Posterior cingulate gyrus (tissue), 11 donors: Measurements from ENCODE around the gene FRMD1.
A peak's percentile ranks its signal among the peaks of the same experiment; 100 is the strongest.

Experiments
- DNase-seq, 10 donors: peaks; one replicate each; pipeline versions ENCODE4 v3.0.0 to v3.0.0-alpha.2; 2020 to 2021; ENCODE audit warnings: mixed read lengths in 3 of 10
- intact Hi-C: fragments of 100-400 bp; cut with DNase I; formaldehyde crosslinking; loops from one replicate; pipeline ENCODE4 v1.15.1; 2023

The FRMD1 gene

DNA sequence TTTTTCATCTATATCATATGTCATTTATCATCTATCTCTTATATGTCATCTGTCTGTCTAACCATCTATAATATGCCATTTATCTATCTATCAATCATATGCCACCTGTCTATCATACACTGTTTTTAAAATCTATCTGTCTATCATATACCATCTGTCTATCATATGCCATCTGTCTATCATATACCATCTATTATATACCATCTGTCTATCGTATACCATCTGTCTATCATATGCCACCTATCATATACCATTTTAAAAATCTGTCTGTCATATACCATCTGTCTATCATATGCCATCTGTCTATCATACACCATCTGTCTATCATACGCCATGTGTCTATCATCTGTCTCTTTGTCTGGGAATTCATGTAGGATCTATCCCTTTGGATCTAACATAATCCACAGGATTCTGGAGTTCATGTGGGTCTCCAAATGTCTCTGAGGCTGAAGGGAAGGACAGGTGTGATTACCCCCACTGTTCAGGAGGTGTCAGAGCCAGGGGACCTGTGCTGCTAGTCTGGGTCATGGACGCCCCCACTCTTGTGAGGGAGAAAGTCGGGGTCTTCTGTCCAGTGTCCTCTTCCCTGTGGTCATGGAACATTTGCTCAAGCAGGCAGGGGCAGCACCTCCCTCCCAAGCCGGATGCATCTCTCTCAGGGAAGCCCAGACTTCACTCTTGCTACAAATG lies 36.9 kb upstream of the FRMD1 start:
- DNase-seq = peak in 1 of 10 donors; percentile 5
- intact Hi-C loops = no loop called here

DNA sequence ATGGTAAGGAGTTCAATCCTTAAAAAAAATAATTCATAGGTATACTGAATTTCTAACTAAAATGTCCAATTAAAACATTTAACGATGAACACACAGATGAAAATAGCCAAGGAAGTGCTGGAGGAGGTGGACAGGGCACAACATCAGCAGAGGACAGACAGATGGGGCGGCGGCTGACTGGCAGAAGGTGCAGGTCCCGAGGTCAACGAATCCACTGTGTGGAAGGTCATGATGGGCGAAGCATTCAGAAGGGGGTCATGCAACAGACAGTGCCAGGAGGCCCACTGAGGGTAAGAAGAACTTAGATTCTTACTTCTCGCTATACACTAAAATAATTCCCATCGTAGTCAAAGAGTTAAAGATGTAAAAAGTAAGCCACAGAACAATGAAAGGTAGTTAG lies 34.2 kb upstream of the FRMD1 start:
- peak in 4 of 10 donors; percentile 9 to 48 (median 20) for DNase-seq
- intact Hi-C loops = no loop called here

DNA sequence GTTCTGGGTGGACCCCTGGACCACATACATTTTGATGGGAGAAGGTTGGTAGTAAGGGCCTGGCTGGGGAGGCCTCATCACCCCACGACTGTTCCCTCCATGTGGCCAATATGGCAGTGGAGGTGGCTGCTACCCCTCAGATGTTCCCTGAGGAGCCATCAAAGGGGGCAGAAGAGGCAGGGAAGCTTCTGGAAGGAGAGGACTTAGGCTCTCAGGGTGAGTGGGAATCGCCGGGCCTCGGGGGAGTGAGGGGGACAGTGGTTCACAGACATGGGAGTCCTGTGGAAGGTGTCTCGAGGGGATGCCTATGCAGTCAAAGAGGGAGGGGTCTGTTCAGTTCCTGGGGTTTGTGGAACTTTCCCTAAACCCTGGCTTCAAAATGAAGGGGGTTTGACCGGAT lies 32.9 kb upstream of the FRMD1 start:
- intact Hi-C loops = no loop called here

DNA sequence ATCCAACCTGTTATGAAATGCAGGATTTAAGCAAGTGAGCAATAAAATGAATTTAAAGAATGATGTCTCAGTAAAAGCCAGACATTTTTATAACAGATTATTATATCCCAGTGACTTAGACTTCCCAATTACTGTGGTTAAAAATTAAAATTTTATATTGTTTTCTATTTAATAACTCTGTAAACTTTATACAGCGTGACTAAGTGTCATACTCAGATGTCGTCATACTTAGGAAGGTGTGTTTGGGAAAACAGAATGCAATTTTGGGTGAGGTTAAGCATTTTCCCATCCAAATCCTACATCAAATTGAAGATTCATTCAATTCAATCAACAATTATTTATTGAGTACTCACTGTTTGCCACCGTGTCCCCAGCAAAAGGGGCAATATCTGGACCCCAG lies 31.4 kb upstream of the FRMD1 start:
- no peak for DNase-seq
- intact Hi-C loops = no loop called here

More for the DNA sequence above, 32.9 kb upstream of the FRMD1 start:
- DNase-seq = peak in 3 of 10 donors; percentile 12 to 24 (median 17)

DNA sequence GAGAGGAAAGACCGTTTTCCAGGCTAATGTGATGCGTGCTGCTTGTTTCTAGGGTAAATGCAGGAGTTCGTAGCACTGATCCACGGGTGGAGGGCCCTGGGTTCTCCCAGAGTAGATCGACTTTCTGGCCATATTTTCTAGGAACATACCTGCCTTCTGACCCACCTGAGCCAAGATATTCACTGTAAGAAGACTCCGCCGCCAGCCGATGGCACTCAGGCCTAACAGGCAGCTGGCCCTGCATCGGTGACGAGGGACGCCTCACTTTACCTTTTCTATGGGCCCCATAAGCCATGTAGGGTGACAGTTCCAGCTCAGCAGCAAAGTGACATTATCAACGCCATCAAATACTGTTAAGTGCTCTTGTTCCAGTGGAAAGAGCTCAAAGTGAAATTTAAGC lies 30.2 kb upstream of the FRMD1 start:
- DNase-seq = peak in 3 of 10 donors; percentile 8 to 47 (median 9)
- intact Hi-C loops = no loop called here

DNA sequence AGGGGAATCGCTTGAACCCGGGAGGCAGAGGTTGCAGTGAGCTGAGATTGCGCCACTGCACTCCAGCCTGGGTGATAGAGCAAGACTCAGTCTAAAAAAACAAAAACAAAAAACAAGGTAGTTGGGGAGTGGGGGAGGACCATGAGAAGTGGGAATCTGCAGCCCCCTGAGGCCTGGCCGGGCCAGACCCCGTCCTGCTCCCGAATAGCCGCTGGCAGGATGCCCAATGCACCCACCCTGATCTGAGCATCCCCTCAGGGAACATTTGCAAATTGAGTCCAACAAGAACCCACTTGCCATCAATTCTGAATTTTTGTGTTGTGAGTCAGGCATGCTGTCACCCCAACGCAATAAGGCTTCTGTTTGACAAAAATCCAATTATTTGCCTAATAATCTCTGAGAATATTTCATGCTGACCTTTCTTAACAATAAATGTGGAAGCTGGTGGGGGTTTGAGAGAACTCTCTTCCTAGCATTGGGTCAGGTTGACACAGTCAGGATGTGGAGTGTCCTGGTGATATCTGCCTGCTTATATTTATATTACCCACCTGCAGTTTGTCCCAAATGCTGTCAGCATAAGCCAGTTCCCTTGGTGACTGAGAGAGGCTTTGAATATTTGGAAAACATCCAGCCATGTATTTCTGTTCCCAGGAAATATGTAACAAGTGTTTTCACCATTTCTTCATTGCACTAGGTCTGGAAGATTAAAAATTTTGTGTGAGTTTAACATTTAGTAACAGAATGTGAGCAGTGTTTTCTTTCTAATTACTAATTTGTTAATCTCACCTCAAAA lies 28.4 kb upstream of the FRMD1 start:
- intact Hi-C loops = no loop called here
- DNase-seq = peak in 4 of 10 donors; percentile 12 to 68 (median 47)

DNA sequence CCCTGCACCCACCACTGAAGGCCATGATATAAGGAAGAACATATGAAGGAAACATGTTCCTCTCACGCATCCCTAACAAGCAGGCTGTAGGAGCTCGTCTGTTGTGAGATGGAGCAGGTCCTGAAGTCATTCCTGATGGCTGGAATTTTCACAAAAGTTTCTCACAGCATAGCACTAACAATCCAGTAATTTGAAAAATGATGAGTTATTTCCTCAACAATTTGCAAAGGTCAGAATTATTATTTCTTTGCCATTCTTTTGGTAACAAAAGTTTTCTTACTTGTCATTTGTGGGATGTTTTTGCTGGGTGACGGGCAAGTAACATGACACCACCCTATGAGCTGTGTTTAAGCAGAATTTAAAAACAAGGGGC lies 27.6 kb upstream of the FRMD1 start:
- peak in 1 of 10 donors; percentile 6 for DNase-seq
- intact Hi-C loops = no loop called here

DNA sequence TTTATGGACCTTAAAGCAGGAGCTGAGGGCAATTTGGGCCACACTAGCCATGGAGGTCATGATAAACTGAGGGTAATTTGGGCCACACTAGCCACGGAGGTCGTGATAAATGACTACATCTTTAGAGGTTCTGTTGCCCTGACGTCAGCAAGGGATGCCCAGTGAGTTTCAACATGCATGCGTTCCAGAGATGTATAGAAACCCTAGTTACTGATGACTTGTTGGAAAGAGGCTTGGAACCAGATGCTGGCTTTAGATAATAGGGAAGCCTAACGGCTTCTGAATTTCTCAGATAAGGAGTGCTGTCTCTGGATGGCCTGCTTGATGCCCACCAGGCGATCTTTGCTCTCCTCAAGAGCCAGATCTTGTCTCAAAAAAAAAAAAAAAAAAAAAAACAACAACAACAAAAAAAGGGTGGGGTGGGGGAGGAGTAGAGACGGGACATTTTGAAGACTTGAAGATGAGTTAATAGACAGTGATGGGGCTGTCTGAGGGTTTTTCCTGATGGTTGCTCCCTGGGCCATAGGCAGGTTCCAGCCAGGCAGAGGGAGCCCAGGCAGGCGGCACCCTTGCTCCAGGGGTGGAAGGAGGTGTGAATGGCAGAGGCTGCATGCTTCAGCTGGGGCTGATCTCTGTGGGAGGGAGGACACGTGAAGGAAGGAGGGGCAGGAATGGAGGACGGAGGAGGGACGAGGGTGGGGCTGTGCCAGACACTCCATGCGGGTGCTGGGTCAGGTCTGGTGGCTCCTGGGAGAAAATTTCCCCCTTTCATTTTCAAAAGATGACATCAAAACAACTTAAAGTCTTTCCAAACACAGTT lies 27.0 kb upstream of the FRMD1 start:
- peak in 4 of 10 donors; percentile 7 to 56 (median 42) for DNase-seq
- intact Hi-C loops = no loop called here

DNA sequence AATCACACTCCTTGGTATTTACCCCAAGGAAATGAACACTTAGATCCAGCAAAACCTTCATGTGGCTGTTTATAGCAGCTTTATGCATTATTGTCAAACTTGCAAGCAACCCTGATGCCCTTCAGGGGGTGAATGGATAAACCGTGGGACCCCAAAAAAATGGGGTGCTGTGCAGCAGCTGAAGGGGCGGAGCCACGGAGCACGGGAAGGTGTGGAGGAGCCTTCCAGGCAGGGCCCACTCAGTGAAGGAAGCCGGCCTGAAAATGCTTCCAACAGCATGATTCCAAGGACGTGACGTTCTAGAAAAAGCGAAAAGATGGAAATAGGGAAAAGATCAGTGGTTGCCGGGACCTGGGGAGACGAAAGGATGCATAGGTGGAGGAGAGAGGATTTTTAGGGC lies 25.6 kb upstream of the FRMD1 start:
- intact Hi-C loops = no loop called here

DNA sequence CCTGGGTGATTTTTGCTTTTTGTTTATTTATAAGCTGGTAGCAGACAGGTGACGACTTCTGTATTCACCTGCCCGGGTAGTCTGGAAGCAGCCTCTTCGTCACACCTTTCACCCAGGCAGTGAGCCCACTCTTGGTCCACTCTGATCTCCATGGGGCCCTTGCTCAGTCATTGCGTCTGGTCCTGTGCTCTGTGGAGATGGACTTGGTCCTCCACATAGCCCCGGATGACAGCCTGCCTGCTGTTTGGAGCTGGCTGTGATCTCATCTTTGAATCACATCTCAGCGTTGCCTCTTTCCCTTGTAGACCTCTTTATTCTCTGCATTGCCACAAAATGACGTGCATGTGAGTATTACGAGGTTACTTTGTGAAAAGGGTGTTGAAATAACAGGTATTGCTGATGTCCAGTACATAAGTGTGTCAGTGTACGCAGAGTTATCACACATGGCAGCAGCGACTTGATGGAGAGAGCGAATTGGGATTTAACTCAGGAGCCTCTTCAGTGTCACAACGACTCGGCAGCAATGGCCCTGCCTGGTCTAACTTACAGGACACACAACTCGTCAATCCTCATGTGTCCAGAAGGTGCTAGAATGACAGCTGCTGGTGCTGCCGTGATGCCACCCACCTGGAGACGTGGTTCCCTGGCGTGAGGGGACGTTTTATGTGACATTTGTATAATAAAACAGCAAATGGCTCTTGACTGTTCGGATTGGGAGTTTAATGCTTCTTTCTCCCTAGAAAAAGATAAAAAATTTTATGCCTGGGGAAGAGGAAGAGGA lies 24.2 kb upstream of the FRMD1 start:
- intact Hi-C loops = no loop called here
- DNase-seq = peak in 4 of 10 donors; percentile 12 to 60 (median 32)

More for the DNA sequence above, 25.6 kb upstream of the FRMD1 start:
- peak in 4 of 10 donors; percentile 11 to 54 (median 28) for DNase-seq

DNA sequence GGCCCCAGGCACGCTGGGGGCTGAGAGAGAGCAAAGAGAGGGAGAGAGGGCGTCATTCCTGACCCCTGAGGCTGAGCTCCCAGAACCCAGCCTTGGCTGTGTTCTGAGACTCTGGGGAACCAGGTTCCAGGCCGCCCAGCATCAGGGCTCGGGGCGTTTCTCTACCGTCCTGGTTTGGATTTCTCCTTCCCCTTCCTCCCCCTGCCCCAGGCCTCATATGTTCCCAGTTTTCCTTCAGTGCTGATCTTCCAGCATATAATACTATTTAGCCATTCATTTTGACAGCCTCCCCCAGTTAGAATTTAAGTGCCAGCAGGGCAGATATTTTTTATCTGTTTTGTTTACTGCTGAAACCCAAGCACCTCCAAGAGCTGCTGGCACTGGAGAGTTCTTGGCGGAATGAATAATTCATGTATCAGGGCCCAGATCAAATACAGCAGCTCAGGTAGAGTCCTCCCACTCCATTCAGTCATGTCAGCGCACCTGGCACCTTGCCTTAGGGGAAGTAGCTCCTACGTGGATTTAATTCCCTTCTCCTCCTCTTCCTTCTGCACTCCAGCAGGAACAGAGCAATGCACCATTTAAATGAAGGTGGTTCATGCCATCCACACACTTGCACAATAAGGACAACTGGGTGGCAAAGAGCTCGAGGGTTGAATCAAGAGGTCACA lies 23.4 kb upstream of the FRMD1 start:
- intact Hi-C loops = no loop called here

DNA sequence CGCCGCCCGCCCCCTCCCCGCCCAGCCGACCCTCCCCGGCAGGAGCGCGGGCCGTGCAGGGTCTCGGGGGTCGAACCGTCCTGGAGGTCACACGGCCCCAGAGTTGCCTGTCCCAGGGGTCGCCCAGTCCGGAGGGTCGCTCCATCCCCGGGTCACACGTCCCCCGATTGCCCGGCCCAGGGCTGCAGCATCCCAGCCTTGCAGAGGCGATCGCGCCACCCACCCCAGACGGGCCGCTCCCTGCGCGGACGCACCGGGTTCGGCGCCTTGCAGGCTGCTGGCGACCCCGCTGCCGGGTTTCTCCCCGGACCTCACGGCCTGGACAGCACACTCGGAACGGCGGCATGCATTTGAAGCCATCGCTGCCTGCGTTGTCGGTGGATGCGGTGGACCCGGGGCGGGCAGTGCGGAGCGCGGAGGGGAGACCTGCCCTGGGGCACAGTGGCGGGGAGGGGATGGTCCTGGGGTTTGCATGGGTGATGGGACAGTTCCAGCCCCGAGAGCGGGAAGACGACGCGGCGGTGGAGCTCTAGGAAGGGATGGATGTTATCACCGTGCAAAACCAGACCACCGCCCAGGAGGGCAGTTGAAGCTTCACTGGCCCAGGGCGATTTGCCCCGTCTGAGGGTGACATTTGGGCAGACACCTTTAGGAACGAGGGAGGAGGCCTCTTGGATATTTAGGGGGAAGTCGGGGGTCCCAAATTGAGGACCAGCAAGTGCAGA lies 22.7 kb upstream of the FRMD1 start:
- intact Hi-C loops = no loop called here
- peak in 4 of 10 donors; percentile 24 to 81 (median 68) for DNase-seq

More for the DNA sequence above, 23.4 kb upstream of the FRMD1 start:
- peak in 3 of 10 donors; percentile 7 to 35 (median 19) for DNase-seq

DNA sequence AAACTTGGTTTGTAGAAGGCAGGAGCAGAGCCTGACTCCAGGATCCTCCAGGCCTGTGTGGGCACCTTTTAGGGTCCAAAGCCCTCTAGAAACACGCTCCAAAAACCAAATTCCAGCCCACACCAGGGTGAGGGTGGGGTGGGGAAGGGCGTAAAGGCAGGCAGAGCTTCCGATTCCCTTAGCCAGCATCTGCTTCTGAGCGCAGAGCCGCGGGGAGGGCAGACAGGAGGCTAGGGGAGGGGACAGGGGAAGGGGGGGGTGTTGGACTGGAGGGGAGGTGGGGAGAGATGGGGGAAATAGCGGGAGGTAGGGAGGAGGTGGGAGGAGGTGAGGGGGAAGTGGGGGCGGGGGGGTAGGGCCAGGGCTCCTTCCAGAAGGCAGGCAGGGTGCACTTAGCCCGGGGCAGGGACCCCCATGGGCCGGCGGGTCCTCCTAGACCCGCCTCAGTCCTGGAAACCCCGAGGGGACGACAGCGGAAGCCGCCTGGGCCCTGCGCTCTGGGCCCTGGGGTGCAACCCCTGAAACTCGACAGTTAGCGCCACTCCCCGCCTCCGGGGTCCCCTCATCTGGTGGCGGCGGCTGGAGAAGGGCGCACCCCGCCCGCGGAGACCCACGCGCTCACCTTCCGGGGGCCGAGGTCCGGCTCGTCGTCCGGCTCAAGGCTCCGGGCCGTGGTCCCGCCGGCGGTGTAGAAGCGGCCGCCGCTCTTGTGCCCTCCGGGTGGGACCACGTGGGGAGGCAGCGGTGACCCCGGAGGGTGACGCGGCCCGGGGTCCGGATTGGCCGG lies 22.0 kb upstream of the FRMD1 start:
- intact Hi-C loops = no loop called here
- peak in 3 of 10 donors; percentile 24 to 61 (median 39) for DNase-seq

DNA sequence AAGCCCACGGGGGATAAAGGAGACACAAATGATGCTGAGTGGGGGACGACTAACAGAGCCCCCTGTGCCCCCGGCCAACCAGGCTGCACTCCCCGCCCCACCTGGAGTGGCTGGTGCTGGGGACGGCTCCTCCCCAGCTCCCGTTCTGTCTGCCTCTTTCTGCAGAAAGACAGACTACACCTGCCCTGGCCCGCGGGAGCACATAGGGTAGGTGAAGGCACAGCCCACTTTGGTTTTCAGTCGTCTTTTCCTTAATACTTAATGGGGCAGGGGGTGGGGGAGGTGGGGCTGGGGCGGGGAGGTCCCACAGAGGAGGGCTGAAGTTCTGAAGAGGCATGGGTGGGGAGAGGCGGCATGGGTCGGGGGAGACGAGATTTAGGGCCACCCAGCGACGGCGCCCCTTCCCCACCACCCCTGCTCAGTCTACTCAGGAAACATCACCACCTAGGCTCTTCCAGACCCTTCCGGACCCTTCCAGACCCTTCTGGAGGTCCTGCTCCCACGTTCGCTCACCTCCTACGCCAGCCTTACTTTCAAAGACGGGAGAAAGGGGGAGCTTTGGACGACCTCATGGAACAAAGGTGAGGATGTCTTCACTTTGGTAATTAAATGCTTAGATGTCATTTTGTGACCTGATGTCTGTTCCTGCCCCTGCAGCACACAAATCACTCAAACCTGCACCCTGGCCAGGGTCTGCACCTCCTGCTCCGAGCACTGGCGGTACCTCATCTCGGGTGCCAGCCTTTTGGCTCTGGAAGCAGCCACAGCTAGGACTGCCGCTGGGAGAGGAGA lies 21.2 kb upstream of the FRMD1 start:
- intact Hi-C loops = no loop called here
- DNase-seq = peak in 3 of 10 donors; percentile 47 to 61 (median 55)

DNA sequence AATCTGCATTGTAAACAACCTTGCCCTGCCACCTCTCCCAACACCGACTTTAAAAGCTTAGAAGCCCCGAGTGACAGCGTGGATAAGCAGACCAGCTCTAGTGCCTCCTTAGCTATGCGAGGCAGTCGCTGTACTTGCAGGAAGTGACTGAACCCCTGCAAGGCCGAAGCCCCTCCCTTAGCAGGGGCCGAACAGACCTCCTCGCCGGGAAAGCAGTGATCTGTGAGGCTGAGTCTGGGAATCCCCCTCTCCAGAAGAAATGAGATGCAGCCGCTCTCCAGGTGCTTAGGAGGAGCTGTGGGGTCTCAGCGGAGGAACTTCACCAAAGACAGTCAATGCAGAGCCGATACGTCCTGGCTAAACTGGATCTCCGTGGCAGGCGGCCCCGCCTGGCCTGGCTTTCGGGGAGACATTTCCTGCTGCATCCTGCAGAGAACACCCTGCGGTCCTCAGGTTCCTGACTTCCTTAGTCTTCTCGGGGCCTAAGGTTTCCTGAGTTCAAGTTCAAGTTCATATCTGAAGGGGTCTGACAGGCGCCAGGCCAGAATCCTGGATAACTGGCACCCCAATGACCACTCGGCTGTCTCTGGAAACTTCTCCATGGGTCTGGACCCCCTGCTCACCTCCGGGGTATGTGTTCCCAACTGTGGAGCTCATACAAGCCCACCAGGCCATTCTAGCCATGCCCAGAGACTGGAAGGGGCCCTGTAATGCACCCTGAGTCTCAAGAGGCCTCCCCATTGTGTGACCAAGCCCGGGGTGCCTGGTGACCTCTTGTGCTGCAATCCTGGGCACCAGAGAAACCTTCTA lies 20.4 kb upstream of the FRMD1 start:
- DNase-seq = peak in 3 of 10 donors; percentile 35 to 58 (median 55)
- intact Hi-C loops = no loop called here

DNA sequence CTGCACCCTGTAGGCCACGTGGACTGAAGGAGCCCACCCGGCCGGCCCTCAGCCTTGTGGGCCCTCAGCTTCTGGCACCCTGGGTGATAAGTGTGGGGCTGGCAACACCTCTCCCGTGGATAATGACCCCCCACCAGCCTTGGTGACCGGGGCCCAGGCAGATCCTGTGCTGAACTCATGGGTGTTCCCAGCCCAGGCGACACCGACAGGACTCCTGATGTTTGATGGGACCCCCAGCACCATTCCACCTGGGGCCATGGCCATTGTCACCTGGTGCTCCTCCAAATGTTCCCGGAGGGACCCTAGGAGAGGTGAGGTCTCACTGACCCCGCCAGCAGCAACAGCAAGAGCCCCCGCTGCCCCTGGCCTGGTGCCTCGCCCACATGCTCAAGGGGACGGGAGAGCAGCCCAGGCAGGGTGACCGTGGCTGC lies 19.4 kb upstream of the FRMD1 start:
- intact Hi-C loops = no loop called here
- peak in 4 of 10 donors; percentile 16 to 79 (median 68) for DNase-seq
